GM21526 (cell line): Measurements from ENCODE around the gene LAMA4.

ENCODE experiments used
- ATAC-seq: cut with Tn5 transposase; IDR thresholded peaks from one replicate; pipeline ENCODE4 v1.9.1; 2021; ENCODE audit warnings: moderate library complexity; ENCODE audit not compliant: unreplicated experiment, low FRiP score

LAMA4 gene, protein sequence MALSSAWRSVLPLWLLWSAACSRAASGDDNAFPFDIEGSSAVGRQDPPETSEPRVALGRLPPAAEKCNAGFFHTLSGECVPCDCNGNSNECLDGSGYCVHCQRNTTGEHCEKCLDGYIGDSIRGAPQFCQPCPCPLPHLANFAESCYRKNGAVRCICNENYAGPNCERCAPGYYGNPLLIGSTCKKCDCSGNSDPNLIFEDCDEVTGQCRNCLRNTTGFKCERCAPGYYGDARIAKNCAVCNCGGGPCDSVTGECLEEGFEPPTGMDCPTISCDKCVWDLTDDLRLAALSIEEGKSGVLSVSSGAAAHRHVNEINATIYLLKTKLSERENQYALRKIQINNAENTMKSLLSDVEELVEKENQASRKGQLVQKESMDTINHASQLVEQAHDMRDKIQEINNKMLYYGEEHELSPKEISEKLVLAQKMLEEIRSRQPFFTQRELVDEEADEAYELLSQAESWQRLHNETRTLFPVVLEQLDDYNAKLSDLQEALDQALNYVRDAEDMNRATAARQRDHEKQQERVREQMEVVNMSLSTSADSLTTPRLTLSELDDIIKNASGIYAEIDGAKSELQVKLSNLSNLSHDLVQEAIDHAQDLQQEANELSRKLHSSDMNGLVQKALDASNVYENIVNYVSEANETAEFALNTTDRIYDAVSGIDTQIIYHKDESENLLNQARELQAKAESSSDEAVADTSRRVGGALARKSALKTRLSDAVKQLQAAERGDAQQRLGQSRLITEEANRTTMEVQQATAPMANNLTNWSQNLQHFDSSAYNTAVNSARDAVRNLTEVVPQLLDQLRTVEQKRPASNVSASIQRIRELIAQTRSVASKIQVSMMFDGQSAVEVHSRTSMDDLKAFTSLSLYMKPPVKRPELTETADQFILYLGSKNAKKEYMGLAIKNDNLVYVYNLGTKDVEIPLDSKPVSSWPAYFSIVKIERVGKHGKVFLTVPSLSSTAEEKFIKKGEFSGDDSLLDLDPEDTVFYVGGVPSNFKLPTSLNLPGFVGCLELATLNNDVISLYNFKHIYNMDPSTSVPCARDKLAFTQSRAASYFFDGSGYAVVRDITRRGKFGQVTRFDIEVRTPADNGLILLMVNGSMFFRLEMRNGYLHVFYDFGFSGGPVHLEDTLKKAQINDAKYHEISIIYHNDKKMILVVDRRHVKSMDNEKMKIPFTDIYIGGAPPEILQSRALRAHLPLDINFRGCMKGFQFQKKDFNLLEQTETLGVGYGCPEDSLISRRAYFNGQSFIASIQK (N-terminal part only)

DNA sequence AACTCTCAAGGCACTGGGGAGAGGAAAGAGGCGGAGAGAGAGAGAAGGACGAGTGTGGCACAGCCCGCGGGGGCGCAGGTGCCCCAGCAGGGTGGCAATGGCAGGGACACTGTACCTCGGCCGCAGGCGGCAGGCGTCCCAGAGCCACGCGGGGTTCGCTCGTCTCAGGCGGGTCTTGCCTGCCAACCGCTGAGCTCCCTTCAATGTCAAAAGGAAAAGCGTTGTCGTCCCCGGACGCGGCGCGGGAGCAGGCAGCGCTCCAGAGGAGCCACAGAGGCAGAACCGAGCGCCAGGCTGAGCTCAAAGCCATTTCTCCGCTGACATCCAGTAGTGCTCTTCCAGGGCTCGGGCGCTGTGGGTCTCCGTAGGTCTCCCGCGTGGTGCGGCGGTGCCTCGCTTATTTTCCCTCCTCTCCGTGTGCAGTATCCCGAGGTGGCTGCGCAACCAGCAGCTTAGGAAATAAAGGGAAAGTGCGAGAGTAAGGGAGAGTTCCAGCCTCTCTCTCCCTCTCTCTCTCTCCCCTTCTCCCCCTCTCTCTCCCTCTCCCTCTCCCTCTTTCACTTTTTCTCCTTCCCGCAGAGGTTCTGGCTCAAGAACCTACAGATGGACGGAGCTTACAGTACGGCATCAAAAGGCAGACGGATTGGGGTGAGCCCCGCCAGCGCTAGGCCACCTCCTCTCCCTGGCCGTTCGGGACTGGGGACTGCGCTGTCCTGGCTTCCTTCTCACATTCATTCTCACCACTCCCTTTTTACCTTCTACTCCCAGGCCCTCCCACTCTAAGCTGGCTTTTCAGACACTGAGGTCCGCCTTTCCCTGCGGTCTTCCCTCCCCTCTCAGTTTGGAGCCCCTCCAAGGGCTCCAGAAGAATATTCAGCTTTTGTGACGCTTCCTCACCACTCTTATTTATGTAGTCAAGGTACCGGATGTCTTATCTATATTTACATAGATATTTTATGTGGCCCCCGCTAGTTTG, at the start of gene LAMA4:
LAMA4 (minus strand) TSS at position 727 of the 976 bp plus-strand sequence; CDS start at position 310, 417 bp downstream.
- no peak for ATAC-seq

DNA sequence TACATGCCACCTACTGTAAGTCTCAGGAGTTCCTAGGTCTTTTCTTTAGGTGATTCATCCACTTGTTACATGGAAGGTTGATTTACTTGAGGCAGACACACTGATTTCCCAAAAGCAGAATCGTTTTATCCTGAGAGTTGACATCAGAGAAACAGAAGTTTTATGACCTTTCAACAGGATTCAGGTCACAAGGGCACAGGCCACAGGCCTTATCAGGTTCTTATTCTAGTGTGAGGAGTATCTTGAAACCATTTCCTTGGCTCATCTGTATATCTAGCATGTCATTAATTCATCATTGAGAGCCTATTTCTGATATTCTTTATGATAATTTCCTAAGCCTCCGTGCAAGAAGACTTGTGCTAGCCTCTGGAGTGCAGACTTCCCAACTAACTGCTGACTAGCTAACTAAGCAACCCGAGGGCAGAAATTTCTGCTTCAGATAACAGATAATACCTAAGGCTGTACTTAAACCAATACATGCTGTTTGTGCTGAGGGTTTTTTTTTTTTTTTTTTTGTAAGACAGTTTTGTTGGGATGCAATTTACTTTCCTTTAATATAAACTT, 47.9 kb upstream of the LAMA4 start:
- no peak for ATAC-seq

DNA sequence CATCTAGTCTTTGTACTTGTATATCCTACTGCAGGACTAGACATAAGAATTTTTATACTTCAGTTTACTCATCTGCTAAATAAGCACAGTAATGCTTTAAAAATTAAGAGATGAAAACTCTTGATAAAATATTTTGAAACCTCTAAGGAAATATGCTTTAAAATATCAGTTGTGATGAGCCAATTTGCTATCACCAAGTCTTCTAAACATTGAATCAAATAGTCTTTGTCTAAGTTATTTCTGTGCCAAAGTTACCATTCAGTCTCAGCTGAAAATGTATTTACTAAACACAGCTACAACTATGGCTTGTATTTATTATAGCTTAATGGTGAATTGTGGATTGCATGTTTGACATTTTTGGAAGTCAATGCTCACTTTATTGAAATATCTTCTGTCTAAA, 46.5 kb upstream of the LAMA4 start:
- no peak for ATAC-seq

DNA sequence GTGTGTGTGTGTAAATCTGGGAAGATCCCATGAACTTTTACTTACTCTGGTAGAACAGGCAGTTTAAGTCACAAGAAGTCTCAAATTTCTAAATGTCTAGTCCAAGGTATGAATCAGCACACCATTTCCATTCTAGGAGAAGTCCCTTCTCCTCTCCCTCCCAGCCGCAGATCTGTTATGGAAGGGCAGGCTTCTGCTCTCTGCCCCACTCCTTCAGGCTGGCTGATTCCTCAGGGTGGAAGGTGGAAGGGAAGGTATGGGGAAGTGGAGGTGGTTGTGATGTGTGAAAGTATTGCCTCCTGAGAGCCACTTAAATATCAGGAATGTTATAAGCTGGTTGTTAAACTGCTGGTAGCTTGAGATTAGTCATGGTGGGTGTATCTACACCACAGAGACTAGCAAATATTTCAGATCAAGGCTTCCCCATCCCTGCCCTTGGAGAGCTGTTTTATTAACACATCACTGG, 44.5 kb upstream of the LAMA4 start:
- ATAC-seq: no peak

DNA sequence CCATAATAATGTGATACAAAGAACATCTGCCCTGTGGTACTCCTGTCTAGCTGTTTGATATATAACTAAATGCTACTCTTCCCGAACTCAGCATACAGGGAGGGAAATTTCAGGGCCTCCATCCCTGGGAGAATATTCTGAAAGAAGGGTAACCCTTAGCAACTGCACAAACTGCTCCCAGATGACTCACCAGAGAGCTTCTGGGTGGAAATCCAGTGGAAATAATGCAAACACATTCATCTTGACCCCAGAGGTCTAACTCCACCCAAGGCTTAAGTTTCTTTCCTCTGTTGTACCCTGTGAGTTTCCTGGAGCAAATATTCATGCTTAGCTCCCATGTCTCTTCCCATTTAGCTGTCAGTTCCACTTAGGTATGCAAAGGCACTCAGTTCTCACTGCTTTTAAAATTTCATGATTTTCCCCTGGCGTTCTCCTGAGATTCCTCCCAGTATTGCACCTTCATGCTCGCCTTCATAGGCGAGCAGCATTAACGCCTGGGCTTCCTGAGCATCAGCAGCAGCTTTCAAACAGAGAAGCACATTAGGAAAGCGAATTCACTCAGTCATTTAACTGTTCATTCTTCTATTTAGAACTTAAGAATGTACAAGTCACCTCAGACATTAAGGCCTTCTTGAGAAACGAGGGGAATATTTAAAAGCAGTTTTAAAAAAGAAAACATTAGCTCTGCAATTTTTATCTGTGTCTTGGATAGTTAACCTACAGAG, 43.8 kb upstream of the LAMA4 start:
- ATAC-seq: no peak

DNA sequence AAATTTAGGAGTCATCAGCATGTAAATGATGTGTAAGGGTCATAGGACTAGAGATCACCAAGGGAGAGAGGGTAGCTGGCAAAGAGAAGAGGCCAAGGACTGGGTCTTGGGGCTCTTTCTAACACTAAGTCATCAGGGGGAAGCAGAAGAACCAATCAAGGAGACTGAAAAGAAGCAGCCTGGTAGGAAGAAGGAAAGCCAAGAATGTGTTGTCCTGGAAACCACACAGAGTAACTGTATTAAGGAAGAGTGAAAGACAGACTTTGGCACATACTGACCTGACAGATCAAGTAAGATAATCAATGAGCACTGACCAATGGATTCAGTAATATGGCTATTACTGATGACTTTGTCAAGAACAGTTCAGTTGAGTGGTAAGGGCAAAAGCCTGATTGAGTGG, 42.3 kb upstream of the LAMA4 start:
- no peak for ATAC-seq

DNA sequence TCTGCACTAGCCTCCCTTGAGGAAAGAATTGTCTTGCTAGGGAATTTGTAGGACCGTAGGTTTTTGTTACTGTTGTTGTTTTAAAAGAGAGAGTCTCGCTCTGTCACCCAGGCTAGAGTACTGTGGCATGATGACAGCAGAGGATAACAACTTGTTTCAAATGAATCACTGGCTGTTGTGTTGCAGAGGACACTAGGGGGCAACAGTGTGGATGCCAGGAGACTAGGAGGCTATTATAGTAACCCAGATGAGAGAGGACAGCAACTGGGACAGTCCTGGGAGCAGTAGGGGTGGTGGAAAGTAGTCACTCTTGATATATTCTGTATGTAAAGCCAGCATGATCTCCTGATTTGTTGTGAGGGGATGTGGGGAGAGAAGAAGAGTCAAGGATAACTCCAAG, 41.8 kb upstream of the LAMA4 start:
- no peak for ATAC-seq

GRCh38 chr6:112291161-112291762, 36.9 kb upstream of the LAMA4 start:
- ATAC-seq: no peak

- ATAC-seq: no peak
These were observed 34.7 kb upstream of the LAMA4 start for GRCh38 chr6:112289038-112289566.

GRCh38 chr6:112288475-112288874, 34.1 kb upstream of the LAMA4 start:
- no peak for ATAC-seq

DNA sequence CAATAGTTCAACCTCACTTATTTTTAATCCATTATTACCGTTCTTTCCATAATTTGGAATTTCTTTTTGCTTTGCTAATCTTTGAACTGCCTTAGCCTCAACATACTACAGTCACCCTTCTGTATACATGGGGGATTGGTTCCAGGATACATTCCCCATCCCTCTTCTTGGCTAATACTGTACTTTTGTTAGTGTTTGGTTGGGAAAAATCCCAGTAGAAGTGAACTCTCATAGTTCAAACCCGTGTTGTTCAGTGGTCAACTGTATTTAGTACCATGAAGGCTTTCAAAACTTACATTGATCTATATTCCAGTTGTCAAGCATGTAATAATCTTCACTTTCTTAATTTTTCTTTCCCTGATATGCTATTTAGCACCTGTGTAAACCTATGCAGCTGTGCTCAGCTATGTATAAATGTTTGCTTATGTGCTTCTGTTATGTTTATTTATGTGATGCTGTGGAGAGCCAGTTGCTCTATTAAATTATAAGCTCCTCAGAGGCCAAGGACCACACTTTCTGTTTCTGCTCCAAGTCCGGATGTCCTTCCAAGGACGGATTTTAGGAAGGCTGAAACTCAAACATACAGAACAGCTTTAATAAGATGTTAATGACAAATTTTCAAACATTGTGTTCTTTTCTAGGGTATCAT, 33.3 kb upstream of the LAMA4 start:
- ATAC-seq: no peak

DNA sequence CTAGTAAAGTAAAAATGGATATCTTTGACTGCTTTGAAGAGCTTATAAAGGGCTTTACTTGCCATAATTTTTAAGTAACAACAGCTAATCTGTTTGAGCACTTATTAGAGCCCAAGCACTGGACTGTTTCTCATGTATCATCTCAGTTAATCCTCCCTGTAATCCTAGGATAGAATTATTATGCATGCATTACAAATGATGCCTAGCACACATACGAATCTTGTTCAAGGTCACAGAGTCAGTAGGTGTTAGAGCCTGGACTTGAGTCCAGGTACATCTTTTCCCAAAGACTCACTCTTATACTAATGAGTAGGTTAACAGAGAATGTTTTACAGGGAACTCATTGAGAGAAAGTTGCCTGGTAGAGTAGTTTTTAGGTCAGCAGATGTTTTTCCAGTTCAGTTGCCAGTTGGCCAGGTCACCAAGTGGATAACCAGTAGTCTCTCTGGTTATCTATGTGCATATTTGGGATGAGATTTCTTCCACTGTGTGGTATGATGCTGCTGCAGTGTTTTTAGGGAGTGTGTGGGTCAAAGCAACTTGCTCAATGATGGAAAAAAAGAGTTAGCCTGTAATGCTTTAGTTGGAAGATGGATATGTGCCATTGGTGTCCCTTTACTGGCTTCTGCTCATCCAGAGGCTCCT, 32.3 kb upstream of the LAMA4 start:
- no peak for ATAC-seq

GRCh38 chr6:112286010-112286409, 31.6 kb upstream of the LAMA4 start:
- ATAC-seq: peak; percentile 79

DNA sequence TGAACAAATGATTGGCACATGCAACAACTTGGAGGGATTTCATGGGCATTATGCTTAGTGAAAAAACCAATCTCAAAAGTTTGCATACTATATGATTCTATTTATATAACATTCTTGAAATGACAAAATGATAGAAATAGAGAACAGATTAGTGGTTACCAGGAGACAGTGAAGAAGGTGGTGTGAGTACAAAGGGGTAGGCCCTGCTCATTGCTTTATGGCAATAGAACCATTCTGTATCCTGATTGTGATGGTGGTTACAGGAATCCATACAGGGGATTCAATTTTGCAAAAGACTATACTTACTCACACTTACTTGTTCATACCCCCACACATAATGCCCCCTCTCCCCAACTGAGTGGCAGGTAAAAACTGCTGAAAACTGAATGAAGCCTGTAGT, 30.2 kb upstream of the LAMA4 start:
- ATAC-seq: no peak

DNA sequence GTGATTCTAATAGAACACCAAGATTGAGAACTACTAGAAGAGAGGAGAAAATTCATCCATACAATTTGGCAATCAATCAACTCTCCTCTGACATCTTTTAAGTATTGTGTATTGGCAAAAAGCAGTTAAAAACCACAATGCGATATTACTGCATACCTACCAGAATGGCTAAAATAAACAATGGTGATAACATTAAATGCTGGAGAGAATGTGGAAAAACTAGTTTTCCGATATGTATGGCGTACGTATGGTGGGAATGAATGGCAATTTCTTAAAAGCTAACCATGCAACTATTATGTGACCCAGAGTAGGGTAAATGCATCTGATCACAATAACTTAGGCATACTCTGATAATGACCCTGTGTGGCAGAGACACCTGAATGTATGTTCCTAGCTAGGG, 29.3 kb upstream of the LAMA4 start:
- ATAC-seq: no peak

DNA sequence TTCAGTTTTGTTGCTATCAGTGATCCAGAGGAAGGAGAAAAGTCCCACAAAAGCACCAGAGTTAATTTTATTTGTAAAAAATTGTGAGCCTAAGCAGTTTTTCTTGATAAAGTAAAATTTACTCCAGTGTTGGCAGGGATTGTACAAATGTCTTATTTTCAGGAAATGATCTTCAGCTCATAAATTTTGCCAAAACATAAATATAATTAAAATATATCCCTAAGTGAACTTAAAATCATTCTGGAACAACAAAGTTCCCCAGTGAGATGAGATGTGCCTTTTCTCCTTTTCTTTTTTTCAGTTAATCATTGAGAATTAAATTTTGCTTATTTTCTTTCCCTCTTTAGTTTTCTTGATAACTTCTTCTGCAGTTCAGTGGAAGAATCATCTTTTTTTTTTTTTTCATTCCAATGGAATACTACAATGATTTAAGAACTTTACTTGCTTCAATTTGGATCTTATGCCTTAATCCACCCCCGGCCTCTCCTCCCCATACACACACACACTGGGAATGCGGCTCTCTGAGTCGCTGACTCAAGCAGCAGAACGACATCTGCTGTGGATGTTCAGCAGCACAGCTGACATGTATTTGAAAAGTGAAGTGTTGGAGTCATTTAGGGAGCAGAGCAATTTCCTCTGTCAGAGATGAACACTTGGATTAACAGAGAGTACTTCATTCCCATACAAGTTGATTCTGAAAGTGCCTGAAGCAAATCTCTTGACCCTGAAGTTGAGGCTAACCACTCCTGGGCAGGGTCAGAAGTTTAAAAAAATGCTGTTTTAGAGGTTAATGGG, 27.7 kb upstream of the LAMA4 start:
- no peak for ATAC-seq
